HG02763 (cell line): Measurements from ENCODE around the gene TM9SF1.

Experiments used
- ATAC-seq: cut with Tn5 transposase; IDR thresholded peaks from one replicate; pipeline ENCODE4 v1.9.1; 2021; ENCODE audit warnings: mild to moderate bottlenecking, moderate library complexity; ENCODE audit not compliant: unreplicated experiment

The TM9SF1 gene

DNA sequence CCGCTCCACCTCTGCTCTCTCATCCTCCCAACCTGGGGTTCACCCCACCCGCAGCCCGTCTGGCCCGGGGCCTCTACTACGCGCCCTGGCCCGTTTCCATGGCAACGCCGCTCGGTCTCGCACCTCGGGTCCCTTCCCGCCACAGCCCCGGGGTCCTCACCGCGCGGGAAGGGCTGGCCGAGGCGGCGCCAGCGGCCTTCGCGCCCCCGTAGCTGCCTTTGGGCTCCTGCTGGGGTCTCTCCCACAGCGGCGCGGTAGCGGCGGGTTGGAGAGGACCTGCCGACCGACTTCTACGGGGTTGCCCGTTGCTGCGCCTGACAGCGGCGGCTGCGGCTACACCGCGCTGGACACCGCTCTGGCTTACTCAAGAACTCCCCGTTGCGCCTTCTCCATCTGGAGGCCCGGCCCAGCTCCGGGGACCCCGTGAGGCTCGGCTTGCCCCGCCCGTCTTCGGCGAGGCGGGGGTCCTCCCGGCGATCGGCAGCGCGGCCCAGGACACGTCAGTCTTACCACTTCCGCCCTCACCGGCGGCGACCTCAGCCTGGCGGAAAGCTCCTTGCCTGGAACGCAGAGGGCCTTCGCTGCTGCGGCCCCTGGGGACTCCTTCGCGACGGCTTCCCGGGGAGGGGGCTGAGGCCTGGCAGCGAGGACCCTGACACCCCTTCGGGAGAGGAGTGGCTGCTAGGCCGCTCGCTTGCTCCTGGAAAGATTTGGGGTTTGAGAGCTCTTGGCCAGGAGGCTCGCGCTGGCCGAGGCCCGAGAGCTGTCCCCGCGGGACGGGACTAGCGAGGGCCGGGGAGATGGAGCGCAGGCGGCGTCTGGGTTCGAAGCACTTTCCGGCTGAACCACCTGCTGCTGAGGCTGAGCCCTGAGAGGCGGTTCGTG is at the start of gene TM9SF1:
Gene TM9SF1 (minus strand): TSS at position 256 of the 885 bp plus-strand sequence. CDS start 422 bp downstream, outside the sequence.
- ATAC-seq = peak; percentile 80

DNA sequence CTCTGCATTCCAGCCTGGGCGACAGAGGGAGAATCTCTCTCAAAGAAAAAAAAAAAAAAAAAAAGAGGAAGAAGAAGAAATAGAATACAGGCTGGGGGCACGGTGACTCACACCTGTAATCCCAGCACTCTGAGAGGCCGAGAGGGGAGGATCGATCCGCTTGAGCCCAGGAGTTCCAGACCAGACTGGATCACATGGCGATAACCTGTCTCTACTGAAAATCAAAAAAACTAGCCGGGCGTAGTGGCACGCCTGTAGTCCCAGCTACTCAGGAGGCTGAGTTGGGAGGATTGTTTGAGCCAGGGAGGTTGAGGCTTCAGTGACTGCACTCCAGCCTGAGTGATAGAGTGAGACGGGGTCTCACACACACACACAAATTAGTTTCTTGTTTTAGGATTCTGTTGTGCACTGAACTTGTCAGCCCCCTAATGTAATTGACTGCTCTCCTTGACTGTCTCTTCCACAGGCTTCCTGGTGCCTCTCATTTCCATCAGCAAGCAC is 48.1 kb upstream of the TM9SF1 start:
- no peak for ATAC-seq

- peak; percentile 79 for ATAC-seq
These were observed 46.7 kb upstream of the TM9SF1 start for GRCh38 chr14:24241829-24242443.

DNA sequence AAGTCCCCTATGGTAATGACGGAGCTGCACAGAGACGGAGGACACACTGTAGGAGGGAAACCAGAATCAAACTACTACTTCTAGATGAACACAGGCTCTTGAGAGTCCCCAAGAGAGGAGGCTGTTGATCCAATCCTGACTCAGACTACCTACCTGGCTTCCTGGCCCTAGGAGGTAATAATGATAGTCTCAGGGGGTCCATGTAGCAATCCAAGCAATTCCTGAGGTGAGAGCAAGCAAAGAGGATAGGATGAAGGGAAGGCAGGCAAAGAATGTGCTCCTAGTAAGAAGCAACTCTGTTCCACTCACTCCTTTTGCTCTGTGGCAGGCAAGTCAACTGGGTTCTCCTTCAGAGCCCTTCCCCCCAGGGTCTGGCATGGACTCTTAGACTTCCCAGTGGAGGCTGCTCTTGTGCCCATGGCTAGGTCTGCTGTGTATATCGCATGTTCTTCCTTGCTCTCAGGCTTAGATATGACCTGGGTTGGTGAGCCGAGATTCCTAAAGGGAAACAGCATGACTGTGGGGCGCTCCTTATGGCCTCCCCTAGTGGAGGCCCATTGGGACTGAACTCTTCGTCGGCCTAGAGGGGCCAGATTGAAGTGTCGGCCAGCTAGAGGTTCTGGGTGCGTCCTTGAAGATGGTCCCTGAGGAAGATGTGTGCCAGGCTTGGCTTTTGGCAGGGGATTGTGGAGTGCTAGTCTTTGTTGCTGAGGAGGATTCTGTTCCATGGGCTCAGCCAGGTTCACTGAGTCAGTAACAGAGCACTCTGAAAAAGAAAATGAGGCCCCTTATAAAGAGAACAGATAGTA is 45.1 kb upstream of the TM9SF1 start:
- ATAC-seq = no peak

GRCh38 chr14:24238527-24239037 is 43.3 kb upstream of the TM9SF1 start:
- no peak for ATAC-seq

DNA sequence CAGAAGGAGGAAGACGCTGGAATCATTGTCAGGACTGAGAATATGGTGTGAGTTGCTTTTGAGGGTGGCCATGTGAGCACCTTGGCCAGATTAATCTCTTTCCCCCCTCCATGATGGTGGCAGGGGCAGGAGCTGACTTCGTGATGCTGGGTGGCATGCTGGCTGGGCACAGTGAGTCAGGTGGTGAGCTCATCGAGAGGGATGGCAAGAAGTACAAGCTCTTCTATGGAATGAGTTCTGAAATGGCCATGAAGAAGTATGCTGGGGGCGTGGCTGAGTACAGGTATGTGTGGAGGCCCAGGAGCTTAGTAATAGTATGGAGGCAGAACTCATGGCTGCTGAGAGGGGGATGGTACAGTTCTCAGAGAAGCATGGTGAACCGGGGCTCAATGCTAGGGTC is 42.9 kb upstream of the TM9SF1 start:
- ATAC-seq = no peak

DNA sequence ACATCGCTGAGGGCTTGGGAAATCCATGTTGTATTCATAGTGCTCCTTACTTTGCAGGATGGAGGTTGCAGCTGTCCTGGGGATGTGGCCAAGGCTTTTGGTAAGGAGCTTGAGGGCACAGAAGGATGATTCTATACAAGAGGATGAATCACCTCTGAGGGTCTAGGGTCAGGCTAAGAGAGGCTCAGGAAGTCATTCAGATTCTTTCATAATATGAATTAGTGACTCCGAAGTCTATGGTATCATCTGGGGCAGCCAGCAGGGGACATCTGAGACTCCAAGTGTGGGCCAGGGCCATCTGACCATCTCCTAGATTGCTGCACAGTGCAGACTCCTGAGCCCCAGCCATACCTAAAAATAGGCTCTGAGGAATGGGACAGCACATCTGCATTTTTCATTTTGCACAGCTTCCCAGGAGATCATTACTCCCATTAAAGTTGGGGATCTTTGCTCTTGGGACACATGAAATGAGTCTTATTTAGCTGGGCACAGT is 42.3 kb upstream of the TM9SF1 start:
- no peak for ATAC-seq

DNA sequence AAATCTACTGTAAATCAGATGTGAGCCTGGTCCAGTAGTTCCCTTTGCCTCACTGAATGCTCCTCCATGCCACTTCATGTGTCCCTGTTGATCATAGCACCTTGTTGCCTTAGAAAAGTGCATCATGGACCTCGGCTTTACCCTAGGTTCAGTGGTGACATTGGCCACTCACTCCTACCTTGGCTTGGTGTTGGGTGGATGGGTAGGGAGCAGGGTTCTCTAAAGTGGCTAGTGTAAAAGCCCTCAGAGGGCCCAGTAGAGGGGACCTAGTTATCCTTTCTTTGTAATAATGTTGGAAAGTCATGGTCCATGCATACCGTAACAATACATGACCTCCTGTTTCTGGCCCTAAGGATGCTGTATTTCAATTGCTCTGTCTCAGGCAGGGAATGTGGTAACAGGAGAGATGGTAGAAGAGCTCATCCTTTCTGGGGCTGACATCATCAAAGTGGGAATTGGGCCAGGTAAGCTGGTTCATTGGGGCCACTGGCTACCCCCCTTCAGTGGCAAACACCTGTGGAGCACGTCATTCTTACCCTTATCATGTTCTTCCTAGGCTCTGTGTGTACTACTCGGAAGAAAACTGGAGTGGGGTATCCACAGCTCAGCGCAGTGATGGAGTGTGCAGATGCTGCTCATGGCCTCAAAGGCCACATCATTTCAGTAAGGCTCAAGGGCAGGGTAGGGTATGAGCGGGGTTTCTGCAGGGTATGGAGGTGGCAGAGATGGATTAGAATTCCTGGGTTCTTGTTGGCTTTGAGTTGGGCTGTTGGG is 41.6 kb upstream of the TM9SF1 start:
- no peak for ATAC-seq

- ATAC-seq = no peak
These were observed 40.8 kb upstream of the TM9SF1 start for GRCh38 chr14:24235804-24236688.

- ATAC-seq = no peak
These were observed 39.1 kb upstream of the TM9SF1 start for GRCh38 chr14:24234095-24235005.

DNA sequence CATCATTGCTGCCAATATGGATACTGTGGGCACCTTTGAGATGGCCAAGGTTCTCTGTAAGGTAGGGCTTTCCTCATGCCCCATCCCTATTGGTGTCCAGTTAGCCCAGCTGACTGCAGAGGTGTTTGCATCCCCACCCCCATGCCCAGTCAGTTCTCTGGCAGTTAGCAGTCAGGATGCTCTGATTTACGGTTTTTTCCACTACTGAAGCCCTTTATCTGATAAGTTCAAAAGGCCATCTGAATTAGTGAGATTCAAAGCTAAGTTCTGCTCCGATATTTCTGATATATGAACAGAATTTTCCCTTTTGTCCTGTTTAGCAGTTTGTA is 38.3 kb upstream of the TM9SF1 start:
- ATAC-seq = no peak

DNA sequence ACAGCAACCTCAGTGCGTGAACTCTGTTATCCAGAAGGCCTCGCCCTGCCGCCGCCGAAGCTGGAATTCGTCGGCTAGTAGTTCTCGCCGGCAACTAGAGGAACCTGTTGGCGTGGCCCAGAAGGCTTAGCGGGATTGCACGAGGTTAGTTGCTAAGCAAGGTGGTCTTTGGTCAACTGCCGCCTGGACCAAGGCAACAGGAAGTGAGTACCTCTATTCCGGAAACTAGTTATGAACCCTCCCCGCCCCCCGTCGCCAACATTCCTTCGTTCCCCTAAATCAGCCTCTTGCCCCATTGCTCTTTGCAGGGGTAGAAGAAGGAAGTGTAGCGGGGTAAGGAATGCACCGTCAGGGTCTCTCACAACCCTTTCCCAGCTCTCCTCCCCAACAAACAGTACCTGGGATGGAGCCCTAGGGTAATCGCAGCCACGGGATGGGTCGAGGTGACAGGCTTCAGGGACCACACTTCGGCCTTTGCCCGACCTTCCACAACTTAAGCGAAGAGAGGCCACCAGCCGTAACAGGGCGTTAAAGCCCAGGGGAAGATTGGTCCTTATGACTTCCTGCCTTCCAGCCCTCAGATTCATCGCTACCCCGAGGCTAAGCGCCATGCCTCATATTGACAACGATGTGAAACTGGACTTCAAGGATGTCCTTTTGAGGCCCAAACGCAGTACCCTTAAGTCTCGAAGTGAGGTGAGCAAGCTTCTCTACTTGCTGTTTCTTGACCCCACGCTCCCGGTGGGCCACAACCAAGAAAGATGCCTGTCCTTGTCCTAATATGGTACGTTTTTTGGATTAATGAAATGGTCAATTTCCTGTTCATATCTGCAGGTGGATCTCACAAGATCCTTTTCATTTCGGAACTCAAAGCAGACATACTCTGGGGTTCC is 37.6 kb upstream of the TM9SF1 start, which contains the start of gene GMPR2:
Gene GMPR2 (plus strand): TSS at position 285 of the 893 bp plus-strand sequence. CDS start 325 bp downstream, at position 610.
- peak; percentile 52 for ATAC-seq

GRCh38 chr14:24232121-24232644 is 36.9 kb upstream of the TM9SF1 start, which contains the start of gene NEDD8:
TSS of gene NEDD8 (minus strand) at chr14:24232367. CDS start at chr14:24232267, 100 bp downstream.
- ATAC-seq = peak; percentile 67

DNA sequence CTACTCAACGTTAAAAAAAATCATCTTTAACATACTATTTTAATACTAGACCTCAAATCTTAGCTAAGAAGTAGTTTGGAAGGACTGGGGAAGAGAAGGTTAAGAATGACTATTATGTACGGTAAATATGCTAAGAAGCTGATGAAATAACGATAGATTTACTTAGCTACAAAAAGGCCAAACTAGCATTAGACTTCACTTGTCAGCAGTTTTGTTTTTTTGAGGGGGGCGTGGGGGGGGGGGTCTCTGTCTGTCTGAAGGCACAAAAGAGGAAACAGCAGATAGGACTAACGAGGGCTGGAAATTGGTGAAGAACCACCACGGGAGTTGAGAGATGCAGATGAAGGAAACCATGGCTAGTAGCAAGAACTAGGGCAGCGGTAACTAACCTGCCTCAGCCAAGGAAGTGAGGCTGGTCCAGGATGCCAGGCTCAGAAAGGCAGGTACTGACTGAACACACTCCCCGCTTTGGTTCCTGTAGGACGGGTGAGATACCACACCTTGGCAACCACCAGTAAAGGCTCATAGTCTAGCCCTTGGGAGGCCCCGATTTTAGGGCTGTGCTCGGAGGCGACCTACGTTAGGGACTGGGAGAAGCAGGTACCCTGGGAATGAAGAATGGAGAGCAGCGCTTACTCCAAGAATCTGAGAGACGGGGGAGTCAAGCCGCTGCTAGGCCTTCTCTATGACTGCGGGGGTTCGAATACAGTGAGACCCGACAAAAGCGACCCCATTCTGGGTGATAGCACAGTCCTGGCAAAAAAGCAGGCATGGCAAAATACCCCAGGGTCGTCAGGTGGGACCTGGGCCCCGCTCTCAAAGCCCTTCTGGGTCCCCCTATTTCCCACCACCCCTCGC is 36.3 kb upstream of the TM9SF1 start:
- ATAC-seq = peak; percentile 16

GRCh38 chr14:24228902-24229301 is 33.7 kb upstream of the TM9SF1 start:
- ATAC-seq = no peak

DNA sequence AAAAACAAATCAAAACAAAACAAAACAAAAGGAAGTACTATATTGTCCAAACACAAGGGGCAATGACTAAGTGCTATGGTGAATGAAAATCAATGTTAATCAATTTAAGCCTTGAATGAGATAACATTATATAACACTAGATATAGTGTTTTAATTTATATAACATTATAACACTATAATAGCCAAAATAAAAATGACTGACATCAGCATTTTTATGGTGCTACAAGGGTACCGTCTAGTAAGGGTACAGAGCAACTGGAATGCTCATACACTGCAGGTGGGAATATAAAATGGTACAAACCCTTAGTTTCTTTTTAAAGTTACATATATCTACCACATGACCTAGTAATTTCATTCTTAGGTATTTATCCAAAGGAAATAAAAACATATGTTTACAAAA is 31.2 kb upstream of the TM9SF1 start:
- ATAC-seq = no peak
